HL-60 (cell line): Measurements from ENCODE around the gene PYGB.

Source experiments
- POLR2AphosphoS5 ChIP-seq: IDR thresholded peaks from 2 replicates; pipeline ENCODE4 v1.6.1; 2012; ENCODE audit warnings: low read depth
- TF ChIP-seq, protein P1 (sequence below): IDR thresholded peaks from one replicate; pipeline ENCODE4 v1.5.1; 2011; ENCODE audit warnings: low read length, control low read depth, inconsistent platforms; ENCODE audit not compliant: insufficient read depth

DNA sequence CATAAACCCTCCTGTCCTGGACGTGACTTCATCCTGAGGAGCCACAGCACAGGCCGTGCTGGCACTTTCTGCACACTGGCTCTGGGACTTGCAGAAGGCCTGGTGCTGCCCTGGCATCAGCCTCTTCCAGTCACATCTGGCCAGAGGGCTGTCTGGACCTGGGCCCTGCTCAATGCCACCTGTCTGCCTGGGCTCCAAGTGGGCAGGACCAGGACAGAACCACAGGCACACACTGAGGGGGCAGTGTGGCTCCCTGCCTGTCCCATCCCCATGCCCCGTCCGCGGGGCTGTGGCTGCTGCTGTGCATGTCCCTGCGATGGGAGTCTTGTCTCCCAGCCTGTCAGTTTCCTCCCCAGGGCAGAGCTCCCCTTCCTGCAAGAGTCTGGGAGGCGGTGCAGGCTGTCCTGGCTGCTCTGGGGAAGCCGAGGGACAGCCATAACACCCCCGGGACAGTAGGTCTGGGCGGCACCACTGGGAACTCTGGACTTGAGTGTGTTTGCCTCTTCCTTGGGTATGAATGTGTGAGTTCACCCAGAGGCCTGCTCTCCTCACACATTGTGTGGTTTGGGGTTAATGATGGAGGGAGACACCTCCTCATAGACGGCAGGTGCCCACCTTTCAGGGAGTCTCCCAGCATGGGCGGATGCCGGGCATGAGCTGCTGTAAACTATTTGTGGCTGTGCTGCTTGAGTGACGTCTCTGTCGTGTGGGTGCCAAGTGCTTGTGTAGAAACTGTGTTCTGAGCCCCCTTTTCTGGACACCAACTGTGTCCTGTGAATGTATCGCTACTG, 22.0 kb upstream of the PYGB start:
- TF ChIP-seq, protein P1, sequence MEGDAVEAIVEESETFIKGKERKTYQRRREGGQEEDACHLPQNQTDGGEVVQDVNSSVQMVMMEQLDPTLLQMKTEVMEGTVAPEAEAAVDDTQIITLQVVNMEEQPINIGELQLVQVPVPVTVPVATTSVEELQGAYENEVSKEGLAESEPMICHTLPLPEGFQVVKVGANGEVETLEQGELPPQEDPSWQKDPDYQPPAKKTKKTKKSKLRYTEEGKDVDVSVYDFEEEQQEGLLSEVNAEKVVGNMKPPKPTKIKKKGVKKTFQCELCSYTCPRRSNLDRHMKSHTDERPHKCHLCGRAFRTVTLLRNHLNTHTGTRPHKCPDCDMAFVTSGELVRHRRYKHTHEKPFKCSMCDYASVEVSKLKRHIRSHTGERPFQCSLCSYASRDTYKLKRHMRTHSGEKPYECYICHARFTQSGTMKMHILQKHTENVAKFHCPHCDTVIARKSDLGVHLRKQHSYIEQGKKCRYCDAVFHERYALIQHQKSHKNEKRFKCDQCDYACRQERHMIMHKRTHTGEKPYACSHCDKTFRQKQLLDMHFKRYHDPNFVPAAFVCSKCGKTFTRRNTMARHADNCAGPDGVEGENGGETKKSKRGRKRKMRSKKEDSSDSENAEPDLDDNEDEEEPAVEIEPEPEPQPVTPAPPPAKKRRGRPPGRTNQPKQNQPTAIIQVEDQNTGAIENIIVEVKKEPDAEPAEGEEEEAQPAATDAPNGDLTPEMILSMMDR = no peak
- TF ChIP-seq POLR2AphosphoS5 = no peak
